IPS-NIHi7 (cell line): ENCODE data around the gene BSX.

Experiments
- DNase-seq: peaks from one replicate; pipeline ENCODE4 v3.0.0; 2012; ENCODE audit warnings: mixed read lengths; ENCODE audit errors: extremely low spot score

Gene BSX

GRCh38 chr11:122963961-122964360 lies 17.7 kb downstream of the BSX start:
- DNase-seq = no peak

GRCh38 chr11:122954455-122954854 lies 27.2 kb downstream of the BSX start:
- no peak for DNase-seq

- DNase-seq = no peak
Observed at GRCh38 chr11:122951211-122951610, 30.4 kb downstream of the BSX start.

- no peak for DNase-seq
Observed at GRCh38 chr11:122938557-122938956, 43.1 kb downstream of the BSX start.

- DNase-seq = no peak
Observed at GRCh38 chr11:122937983-122938382, 43.7 kb downstream of the BSX start.

GRCh38 chr11:122933416-122933815 lies 48.2 kb downstream of the BSX start:
- no peak for DNase-seq

GRCh38 chr11:122931510-122931909 lies 50.1 kb downstream of the BSX start:
- DNase-seq = no peak
